ENCODE measurements around the gene UTP25. TPM values are rescaled to one million over a fixed set of nuclear protein-coding genes. Genes with fewer than 3 reads are reported as not detected.

The UTP25 gene
- polyA plus RNA-seq, 1 donor (not counting 4 experiments of a cell fraction or from before 2014, with no cell fraction given): 13.3 TPM

GRCh38 chr1:209879539-209879938 is 51.8 kb downstream of the UTP25 start:
- dilution Hi-C loops (cut with MboI; ENCODE audit: extremely low pct_ligation_motif_present, low sequenced_read_pairs): no loop called here
- H3K4me2 ChIP-seq (ENCODE audit: control insufficient read depth, extremely low read depth, insufficient read depth, low read depth, low read length): peak overlapping the region; percentile 3
- peak overlapping the region; percentile 4 for H3K27ac ChIP-seq (ENCODE audit: control insufficient read depth, insufficient read depth, low read length)
- H3K27me3 ChIP-seq (ENCODE audit: control insufficient read depth, extremely low read depth, insufficient read depth, low read length): no peaks in the 10 kb centered on the region
- H3K9ac ChIP-seq (ENCODE audit: control insufficient read depth, extremely low read depth, insufficient read depth, low read length): no peak overlapping the region
- H3K4me1 ChIP-seq (ENCODE audit: control insufficient read depth, extremely low read depth, insufficient read depth, low read length): peaks cover 51% of the 10 kb centered on the region
- FAIRE-seq (no peak), DNase-seq (ENCODE audit: low read depth, low spot score) (no peak)
- H4K20me1 ChIP-seq (ENCODE audit: control insufficient read depth, extremely low read depth, insufficient read depth, low read length): no peaks in the 10 kb centered on the region
- no peaks in the 10 kb centered on the region for H3K79me2 ChIP-seq (ENCODE audit: control insufficient read depth, insufficient read depth, low read length)
- H3K36me3 ChIP-seq (ENCODE audit: control insufficient read depth in 2 of 2, extremely low read depth in 1 of 2, insufficient read depth in 2 of 2, low read length in 2 of 2): peaks cover 0 to 11% of the 10 kb centered on the region in 2 experiments
- H3K4me3 ChIP-seq (ENCODE audit: control insufficient read depth in 2 of 3, extremely low read depth in 1 of 3, insufficient read depth in 2 of 3, low read depth in 1 of 3, low read length in 3 of 3): no peak overlapping the region
- no peak for TF ChIP-seq CTCF (optimal IDR thresholded peaks at IDR 0.05 in 1 of 3, IDR thresholded peaks at IDR 0.05 in 1 of 3, conservative IDR thresholded peaks at IDR 0.05 in 1 of 3; ENCODE audit: extremely low read depth in 1 of 3, insufficient read depth in 2 of 3, low read length in 3 of 3)
- no peak for TF ChIP-seq EZH2 (IDR thresholded peaks at IDR 0.05; ENCODE audit: low read length)
- no peak overlapping the region for H2AFZ ChIP-seq (ENCODE audit: control insufficient read depth, low read length)
- H3K9me3 ChIP-seq (ENCODE audit: control insufficient read depth, low read depth, low read length): no peaks in the 10 kb centered on the region
- no peaks in the 10 kb centered on the region for H3K9me1 ChIP-seq (ENCODE audit: control insufficient read depth, extremely low read depth, insufficient read depth, low read length)

- H3K9ac ChIP-seq (ENCODE audit: control insufficient read depth, extremely low read depth, insufficient read depth, low read length): no peak overlapping the region
- no peak for TF ChIP-seq CTCF (optimal IDR thresholded peaks at IDR 0.05 in 1 of 3, IDR thresholded peaks at IDR 0.05 in 1 of 3, conservative IDR thresholded peaks at IDR 0.05 in 1 of 3; ENCODE audit: extremely low read depth in 1 of 3, insufficient read depth in 2 of 3, low read length in 3 of 3)
- TF ChIP-seq EZH2 (IDR thresholded peaks at IDR 0.05; ENCODE audit: low read length): no peak
- no peaks in the 10 kb centered on the region for H3K9me3 ChIP-seq (ENCODE audit: control insufficient read depth, low read depth, low read length)
- H3K4me2 ChIP-seq (ENCODE audit: control insufficient read depth, extremely low read depth, insufficient read depth, low read depth, low read length): no peak overlapping the region
- FAIRE-seq: no peak
- H3K79me2 ChIP-seq (ENCODE audit: control insufficient read depth, insufficient read depth, low read length): no peaks in the 10 kb centered on the region
- no peak for DNase-seq (ENCODE audit: low read depth, low spot score)
- H2AFZ ChIP-seq (ENCODE audit: control insufficient read depth, low read length): no peak overlapping the region
- H3K4me1 ChIP-seq (ENCODE audit: control insufficient read depth, extremely low read depth, insufficient read depth, low read length): peaks cover 52% of the 10 kb centered on the region
- H3K4me3 ChIP-seq (ENCODE audit: control insufficient read depth in 2 of 3, extremely low read depth in 1 of 3, insufficient read depth in 2 of 3, low read depth in 1 of 3, low read length in 3 of 3): no peak overlapping the region
- H3K27me3 ChIP-seq (ENCODE audit: control insufficient read depth, extremely low read depth, insufficient read depth, low read length): no peaks in the 10 kb centered on the region
- no peak overlapping the region for H3K27ac ChIP-seq (ENCODE audit: control insufficient read depth, insufficient read depth, low read length)
- peaks cover 0 to 11% of the 10 kb centered on the region in 2 experiments for H3K36me3 ChIP-seq (ENCODE audit: control insufficient read depth in 2 of 2, extremely low read depth in 1 of 2, insufficient read depth in 2 of 2, low read length in 2 of 2)
- dilution Hi-C loops (cut with MboI; ENCODE audit: extremely low pct_ligation_motif_present, low sequenced_read_pairs): no loop called here
- no peaks in the 10 kb centered on the region for H4K20me1 ChIP-seq (ENCODE audit: control insufficient read depth, extremely low read depth, insufficient read depth, low read length)
- no peaks in the 10 kb centered on the region for H3K9me1 ChIP-seq (ENCODE audit: control insufficient read depth, extremely low read depth, insufficient read depth, low read length)
Observed at GRCh38 chr1:209880031-209880430, 52.3 kb downstream of the UTP25 start.
